Adipocyte (in vitro differentiated cells): ENCODE measurements around the gene WDR81.
"Not testable (repeated sequence)": the region's sequence is repeated elsewhere in the genome, so short reads cannot be mapped to it uniquely, and the experiment has no call there.

Experiments used
- DNase-seq: peaks from one replicate; pipeline ENCODE4 v3.0.0-alpha.2; 2015; ENCODE audit warnings: low read depth
- H3K27me3 ChIP-seq: replicated peaks from 2 replicates; pipeline ENCODE4 v1.7.0; 2013; ENCODE audit warnings: mild to moderate bottlenecking, low read length, moderate library complexity; ENCODE audit not compliant: control insufficient read depth, insufficient read depth
- H3K36me3 ChIP-seq: 2 replicates; pipeline ENCODE4 v1.7.0; 2013; ENCODE audit warnings: low read length, mild to moderate bottlenecking, moderate library complexity; ENCODE audit not compliant: control insufficient read depth, insufficient read depth, severe bottlenecking
- H3K4me1 ChIP-seq: 2 replicates; pipeline ENCODE4 v1.7.0; 2013; ENCODE audit warnings: mild to moderate bottlenecking, low read length, moderate library complexity; ENCODE audit not compliant: control insufficient read depth, insufficient read depth
- H3K4me3 ChIP-seq: 2 replicates; pipeline ENCODE4 v1.7.0; 2013; ENCODE audit warnings: mild to moderate bottlenecking, low read length, moderate library complexity
- H3K9ac ChIP-seq: 2 replicates; pipeline ENCODE4 v1.7.0; 2013; ENCODE audit warnings: mild to moderate bottlenecking, low read length, moderate library complexity
- H3K9me3 ChIP-seq: 2 replicates; pipeline ENCODE4 v1.7.0; 2013; ENCODE audit warnings: mild to moderate bottlenecking, low read length, moderate library complexity; ENCODE audit not compliant: control insufficient read depth

The WDR81 gene

DNA sequence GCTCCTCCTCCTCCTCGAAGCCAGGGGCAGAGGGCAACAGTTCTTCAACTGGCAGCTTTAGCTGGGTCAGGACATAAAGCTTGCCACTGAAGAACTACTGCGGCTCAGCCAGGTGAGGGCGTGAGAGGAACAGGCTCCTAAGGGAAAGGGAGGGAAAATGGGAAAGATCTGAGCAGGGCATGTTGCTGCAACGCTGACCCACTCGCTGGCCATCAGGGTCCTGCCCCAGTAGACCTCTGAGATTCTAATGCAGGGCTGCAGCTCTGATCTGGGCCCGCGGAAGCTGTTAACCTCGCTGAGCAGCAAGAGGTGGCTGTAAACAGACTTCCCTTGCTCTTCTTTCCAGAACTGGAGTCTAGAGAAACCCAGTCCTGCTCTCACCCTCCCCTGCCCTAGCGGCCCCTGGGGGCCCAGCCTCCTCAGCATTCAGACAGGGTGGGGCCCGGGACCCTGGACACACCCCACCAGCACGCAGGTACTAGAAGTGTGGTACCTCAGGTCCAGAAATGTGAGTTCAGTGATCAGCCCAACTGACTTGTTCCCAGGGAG is 10.6 kb upstream of the WDR81 start:
- Histone ChIP-seq H3K4me3 (peak overlapping the region; percentile 97), H3K27me3 (no peaks in the 10 kb centered on the region), H3K4me1 (peaks cover 46% of the 10 kb centered on the region), H3K36me3 (peaks cover 34% of the 10 kb centered on the region), H3K9me3 (no peaks in the 10 kb centered on the region), H3K9ac (peak overlapping the region; percentile 99)
- peak; percentile 49 for DNase-seq

DNA sequence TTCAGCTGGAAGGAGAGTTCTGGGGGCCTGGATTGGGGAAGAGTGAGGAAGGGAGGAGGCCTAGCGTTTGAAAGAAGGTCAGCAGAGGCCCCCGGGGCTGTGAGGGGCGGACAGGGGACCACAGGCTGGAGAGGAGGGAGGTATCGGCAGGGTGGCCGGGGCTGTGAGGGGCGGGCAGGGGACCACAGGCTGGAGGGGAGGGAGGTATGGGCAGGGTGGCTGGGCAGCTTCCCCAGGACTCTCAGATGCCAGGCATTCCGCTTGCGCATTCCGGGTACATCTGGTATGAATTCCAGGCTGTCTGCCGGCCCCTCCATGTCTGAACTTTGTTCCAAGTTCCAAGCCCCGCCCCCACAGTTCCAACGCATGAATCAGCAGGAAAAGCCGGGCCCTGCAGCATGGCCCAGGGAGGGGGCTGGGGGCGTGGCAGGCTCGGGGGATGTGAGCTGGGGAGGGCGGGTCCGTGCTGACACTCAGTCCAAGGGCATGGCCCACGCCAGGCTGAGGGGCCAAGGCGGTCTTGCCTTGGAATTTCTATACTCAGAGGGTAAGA is 10.0 kb upstream of the WDR81 start:
- DNase-seq: peak; percentile 100

DNA sequence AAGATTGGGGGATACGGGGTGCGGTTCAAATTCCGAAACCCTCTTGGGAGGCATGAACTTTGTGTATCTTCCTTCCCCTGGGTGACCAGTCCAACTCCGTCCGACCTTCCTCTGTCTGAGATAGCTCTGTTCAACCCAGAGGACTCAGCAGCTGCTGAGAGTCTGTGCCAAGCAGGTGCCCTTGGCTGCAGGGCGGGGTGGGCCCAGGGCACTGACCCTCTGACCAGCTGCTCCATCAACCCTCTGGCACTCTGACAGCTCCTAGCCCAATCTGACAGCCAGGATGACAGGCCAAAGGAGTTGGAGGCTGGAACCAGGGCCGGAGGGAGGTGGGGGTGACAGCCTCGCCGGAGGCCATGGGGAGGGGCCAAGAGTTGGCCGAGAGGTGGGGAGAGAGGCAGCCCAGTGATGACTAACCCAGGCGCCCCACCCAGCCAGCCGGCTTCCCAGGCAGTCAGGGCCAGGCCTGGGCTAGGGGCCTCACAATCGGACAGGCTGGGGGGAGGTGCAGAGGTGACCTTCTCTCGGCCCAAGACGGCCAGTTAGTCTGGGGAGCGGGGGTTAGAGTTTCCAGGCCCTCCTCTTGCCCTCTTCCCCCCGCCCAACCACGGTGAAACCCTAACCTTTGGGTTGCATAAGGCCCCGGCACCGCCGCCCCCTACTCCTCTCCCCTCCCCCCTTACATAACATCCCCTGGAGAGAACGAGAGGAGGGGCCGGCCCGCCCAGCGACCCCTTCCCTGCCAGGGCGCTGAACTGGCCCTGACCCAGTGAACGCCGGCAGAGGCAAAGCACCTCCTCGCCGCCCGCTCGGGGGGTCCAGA is 9.3 kb upstream of the WDR81 start:
- H3K9me3 ChIP-seq: no peaks in the 10 kb centered on the region
- DNase-seq: peak; percentile 96
- no peaks in the 10 kb centered on the region for H3K27me3 ChIP-seq

More for the DNA sequence above, 10.0 kb upstream of the WDR81 start:
- peaks cover 44% of the 10 kb centered on the region for H3K4me1 ChIP-seq
- peak overlapping the region; percentile 99 for H3K9ac ChIP-seq
- no peaks in the 10 kb centered on the region for H3K27me3 ChIP-seq
- H3K9me3 ChIP-seq: no peaks in the 10 kb centered on the region
- peaks cover 34% of the 10 kb centered on the region for H3K36me3 ChIP-seq
- H3K4me3 ChIP-seq: peak overlapping the region; percentile 97

DNA sequence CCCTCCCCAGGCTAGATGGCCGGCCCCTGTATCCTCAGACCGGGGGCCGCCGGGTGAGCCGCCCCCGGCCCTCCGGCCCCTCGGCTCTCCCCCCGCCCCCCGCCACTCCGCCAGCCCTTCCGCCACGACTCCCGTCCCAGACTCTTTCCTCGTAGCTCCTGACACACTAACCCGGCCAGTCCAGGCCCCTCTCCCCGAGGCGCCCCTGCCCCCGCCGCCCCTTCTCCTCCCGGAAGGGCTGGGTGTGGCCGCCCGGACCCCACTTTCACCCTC is 8.8 kb upstream of the WDR81 start:
- Histone ChIP-seq H3K27me3 (no peaks in the 10 kb centered on the region), H3K4me3 (peak overlapping the region; percentile 97), H3K9me3 (no peaks in the 10 kb centered on the region), H3K9ac (peak overlapping the region; percentile 99), H3K4me1 (peaks cover 53% of the 10 kb centered on the region), H3K36me3 (peaks cover 34% of the 10 kb centered on the region)
- no peak for DNase-seq

More for the DNA sequence above, 9.3 kb upstream of the WDR81 start:
- Histone ChIP-seq H3K36me3 (peaks cover 34% of the 10 kb centered on the region), H3K4me3 (peak overlapping the region; percentile 97), H3K9ac (peak overlapping the region; percentile 99), H3K4me1 (peaks cover 48% of the 10 kb centered on the region)

DNA sequence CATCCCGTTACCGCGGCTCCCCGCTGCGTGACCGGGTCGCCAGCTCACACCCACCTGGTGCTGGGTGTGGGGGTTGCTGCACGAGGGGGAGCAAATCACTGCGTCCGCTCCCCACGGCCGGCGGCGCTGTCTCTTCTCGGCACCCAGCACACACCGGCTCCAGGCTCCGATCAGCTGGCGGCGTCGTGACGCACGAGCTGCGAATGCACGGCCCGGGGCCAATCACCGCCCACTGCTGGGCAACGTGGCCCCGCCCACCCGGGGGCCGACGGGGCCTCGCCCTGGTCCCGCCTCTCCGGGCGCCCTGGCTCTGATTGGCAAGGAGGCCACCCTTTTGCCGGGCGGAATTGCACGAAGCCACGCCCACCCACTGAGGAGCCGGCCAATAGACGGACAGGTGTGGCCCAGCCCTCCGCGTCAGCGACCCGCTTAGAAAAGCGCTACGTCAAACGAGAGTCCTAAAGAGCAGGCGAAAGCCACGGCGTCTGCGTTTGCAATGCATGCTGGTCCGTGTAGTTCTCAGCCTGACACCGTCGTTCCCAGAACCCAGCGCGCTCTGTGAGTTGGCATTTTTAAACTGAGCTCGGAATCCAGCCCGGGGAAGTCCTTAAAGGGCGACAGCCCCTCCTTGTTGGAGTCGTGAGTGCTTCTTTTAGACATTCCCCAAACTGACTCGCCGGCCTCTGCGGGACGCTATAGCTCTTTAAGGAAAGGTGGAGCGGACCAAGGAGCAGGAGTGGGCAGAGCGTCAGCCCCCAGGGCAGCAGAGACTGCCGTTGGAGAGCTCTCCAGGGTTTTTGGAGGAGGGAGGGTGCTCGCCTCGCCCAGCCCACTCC is 8.2 kb upstream of the WDR81 start:
- no peaks in the 10 kb centered on the region for H3K9me3 ChIP-seq
- H3K4me1 ChIP-seq: peaks cover 55% of the 10 kb centered on the region
- H3K9ac ChIP-seq: peak overlapping the region; percentile 99
- H3K27me3 ChIP-seq: no peaks in the 10 kb centered on the region
- peaks cover 30% of the 10 kb centered on the region for H3K36me3 ChIP-seq
- peak; percentile 100 for DNase-seq
- H3K4me3 ChIP-seq: peak overlapping the region; percentile 97

DNA sequence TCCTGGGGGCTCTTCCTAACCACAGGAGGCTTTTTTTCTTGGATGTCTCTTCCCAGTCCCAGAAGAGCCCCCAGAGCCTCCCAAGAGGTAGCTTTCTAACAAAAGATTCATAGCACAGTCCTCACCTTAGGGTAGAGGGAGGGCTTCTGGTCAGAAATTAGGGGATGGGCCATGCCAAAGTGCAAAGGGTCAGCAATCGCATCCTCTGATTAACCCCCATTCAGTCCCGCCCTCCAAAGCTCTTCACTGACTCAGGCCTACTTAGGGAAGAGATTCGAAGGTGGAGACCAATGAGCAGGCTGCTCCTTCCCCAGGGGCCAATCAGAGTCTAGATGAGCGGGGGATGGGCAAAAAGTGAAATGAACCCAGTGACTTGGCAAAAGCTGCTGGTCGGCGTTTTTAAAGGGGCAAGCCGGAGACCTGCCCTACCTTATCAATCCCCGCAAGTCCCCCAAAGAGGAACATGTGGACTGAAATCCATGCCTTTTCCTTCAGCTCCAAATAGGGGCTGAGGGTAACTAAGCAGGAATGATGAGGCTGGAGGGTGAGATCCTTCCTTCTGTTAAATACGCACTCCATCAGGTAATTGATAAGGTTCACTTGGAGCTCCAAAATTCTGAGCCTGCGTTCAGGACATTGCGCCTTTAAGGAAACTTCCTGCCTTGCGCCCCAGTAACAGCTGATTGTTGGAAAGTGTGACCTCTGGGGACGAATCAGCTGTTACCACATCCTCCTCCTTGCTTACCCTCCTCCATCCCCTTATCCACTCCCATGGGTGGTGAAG is 7.4 kb upstream of the WDR81 start:
- Histone ChIP-seq H3K27me3 (no peaks in the 10 kb centered on the region), H3K9ac (peak overlapping the region; percentile 98), H3K4me3 (peak overlapping the region; percentile 88), H3K36me3 (peaks cover 22% of the 10 kb centered on the region), H3K4me1 (peaks cover 52% of the 10 kb centered on the region), H3K9me3 (no peaks in the 10 kb centered on the region)
- peak; percentile 99 for DNase-seq

DNA sequence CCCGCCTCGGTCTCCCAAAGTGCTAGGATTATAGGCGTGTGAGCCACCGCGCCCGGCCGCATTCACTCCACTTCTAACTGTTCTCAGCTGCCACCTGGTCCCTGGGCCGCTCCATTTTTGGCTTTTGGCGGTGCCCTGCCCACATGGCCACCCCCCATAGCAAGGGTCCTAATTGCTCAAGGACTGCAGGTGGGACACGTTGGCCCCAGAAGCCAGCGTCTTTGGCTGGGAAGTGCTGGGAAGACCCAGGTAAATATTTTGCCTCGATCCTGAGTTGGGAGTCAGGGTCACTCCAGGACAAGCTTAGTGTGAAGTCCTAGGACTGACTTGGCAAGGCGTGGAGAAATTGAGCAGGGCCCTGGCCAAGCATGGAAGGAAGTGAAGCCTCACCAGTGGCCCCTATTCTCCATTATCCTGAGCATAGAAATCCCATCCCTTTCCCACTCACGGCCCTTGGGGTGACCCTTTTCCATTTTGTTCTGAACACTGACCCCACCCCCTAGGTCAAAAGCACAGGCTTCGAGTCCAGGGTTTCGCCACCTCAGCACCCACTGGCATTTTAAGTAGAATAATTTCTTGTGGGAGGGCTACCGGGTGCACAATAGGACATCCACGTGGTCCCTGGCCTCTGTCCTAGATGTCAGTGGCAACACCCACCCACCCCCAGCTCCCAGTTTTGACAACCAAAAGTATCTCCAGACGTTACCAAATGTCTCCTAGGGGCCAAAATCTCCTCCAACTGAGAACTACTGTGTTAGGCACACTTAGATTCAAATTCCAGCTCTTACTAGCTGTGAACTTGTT is 5.9 kb upstream of the WDR81 start:
- DNase-seq: no peak
- Histone ChIP-seq H3K36me3 (peaks cover 7% of the 10 kb centered on the region), H3K27me3 (no peaks in the 10 kb centered on the region), H3K9me3 (no peaks in the 10 kb centered on the region), H3K9ac (peak overlapping the region; percentile 98), H3K4me3 (no peak overlapping the region), H3K4me1 (peaks cover 47% of the 10 kb centered on the region)

DNA sequence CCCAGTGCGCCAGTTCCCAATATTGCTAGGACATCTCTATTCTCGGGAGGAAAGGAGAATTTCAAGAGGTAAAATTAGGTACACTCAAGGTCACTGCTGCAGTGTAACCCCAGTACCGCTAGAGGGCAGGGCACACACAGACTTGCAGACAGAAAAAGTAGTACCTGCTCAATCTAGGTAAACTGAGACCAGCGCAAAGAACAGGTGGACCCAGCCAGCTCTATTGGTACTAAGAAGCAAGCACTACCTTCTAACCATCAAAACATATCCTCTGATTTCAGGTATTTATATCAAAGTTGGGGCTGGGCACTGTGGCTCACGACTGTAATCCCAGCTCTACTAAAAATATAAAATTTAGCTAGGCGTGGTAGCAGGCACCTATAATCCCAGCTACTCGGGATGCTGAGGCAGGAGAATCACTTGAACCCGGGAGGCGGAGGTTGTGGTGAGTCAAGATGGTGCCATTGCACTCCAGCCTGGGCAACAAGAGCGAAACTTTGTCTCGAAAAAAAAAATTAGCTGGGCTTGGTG is 3.6 kb upstream of the WDR81 start:
- peak; percentile 85 for DNase-seq

DNA sequence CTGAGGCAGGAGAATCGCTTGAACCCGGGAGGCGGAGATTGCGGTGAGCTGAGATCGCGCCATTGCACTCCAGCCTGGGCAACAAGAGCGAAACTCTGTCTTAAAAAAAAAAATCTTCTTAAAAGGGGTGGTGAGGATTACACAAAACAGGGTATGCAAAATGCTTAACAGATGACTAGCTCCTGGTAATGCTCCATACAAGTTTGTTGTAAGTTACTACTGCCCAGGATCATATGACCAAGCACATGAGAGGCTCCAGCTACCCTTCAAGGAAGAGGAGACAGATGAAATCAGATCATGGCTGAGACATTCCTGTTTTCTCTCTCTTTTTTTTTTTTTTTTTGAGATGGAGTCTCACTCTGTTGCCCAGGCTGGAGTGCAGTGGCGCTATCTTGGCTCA is 2.5 kb upstream of the WDR81 start:
- not testable (repeated sequence) for H3K9ac ChIP-seq, H3K27me3 ChIP-seq, H3K36me3 ChIP-seq, H3K9me3 ChIP-seq, H3K4me3 ChIP-seq
- H3K4me1 ChIP-seq: peaks cover 70% of the 10 kb centered on the region
- peak; percentile 56 for DNase-seq

More for the DNA sequence above, 3.6 kb upstream of the WDR81 start:
- H3K4me3 ChIP-seq: no peak overlapping the region
- H3K27me3 ChIP-seq: no peaks in the 10 kb centered on the region
- H3K36me3 ChIP-seq: no peaks in the 10 kb centered on the region
- no peaks in the 10 kb centered on the region for H3K9me3 ChIP-seq
- H3K9ac ChIP-seq: peak overlapping the region; percentile 59
- peaks cover 59% of the 10 kb centered on the region for H3K4me1 ChIP-seq
